H9 (cell line): ENCODE results near the gene LRRC31. TPM values are rescaled to one million over a fixed set of nuclear protein-coding genes. Genes with fewer than 3 reads are reported as not detected.

Experiments used
- DNase-seq: peaks from one replicate; pipeline ENCODE4 v3.0.0-alpha.2; 2017
- H2AFZ ChIP-seq: one replicate; pipeline ENCODE4 v1.6.1; 2013; ENCODE audit warnings: mild to moderate bottlenecking, low read length, control low read depth, moderate library complexity
- H2AK5ac ChIP-seq: 2 replicates; pipeline ENCODE4 v1.6.1; 2013; ENCODE audit warnings: low read length, control low read depth, mixed read lengths; ENCODE audit not compliant: insufficient read length
- H2BK120ac ChIP-seq: one replicate; pipeline ENCODE4 v1.6.1; 2013; ENCODE audit warnings: low read depth, mild to moderate bottlenecking, low read length, control low read depth, inconsistent platforms; ENCODE audit not compliant: poor library complexity, severe bottlenecking
- H2BK12ac ChIP-seq: 2 replicates; pipeline ENCODE4 v1.6.1; 2013; ENCODE audit warnings: low read length, control low read depth, mixed read lengths, low read depth; ENCODE audit not compliant: insufficient read length
- H2BK15ac ChIP-seq: 2 replicates; pipeline ENCODE4 v1.6.1; 2013; ENCODE audit warnings: low read depth, low read length, control low read depth
- H2BK20ac ChIP-seq: one replicate; pipeline ENCODE4 v1.6.1; 2013; ENCODE audit warnings: low read depth, mild to moderate bottlenecking, low read length, control low read depth, inconsistent platforms; ENCODE audit not compliant: poor library complexity, severe bottlenecking
- H2BK5ac ChIP-seq: 2 replicates; pipeline ENCODE4 v1.6.1; 2013; ENCODE audit warnings: low read length, control low read depth, mixed read lengths; ENCODE audit not compliant: insufficient read length
- H3K14ac ChIP-seq: 2 replicates; pipeline ENCODE4 v1.6.1; 2013; ENCODE audit warnings: low read length, control low read depth; ENCODE audit not compliant: insufficient read depth
- H3K18ac ChIP-seq: 2 replicates; pipeline ENCODE4 v1.6.1; 2013; ENCODE audit warnings: low read depth, mild to moderate bottlenecking, mixed read lengths, low read length, control low read depth; ENCODE audit not compliant: insufficient read length
- H3K23ac ChIP-seq: 2 replicates; pipeline ENCODE4 v1.6.1; 2013; ENCODE audit warnings: low read length, control low read depth, mixed read lengths, low read depth; ENCODE audit not compliant: insufficient read length
- H3K23me2 ChIP-seq: 2 replicates; pipeline ENCODE4 v1.6.1; 2013; ENCODE audit warnings: low read depth, mild to moderate bottlenecking, mixed read lengths, low read length, control low read depth; ENCODE audit not compliant: insufficient read length, poor library complexity, severe bottlenecking
- H3K27ac ChIP-seq: 2 replicates; pipeline ENCODE4 v1.5.1; 2013; ENCODE audit warnings: low read length, control low read depth, mixed read lengths, low read depth; ENCODE audit not compliant: insufficient read length
- H3K27me3 ChIP-seq: 2 replicates; pipeline ENCODE4 v1.6.1; 2013; ENCODE audit warnings: low read length, control low read depth, inconsistent platforms; ENCODE audit not compliant: insufficient read depth
- H3K4ac ChIP-seq: 2 replicates; pipeline ENCODE4 v1.6.1; 2013; ENCODE audit warnings: low read depth, mild to moderate bottlenecking, control low read depth, inconsistent platforms, low read length, moderate library complexity
- H3K4me1 ChIP-seq: 2 replicates; pipeline ENCODE4 v1.6.1; 2013; ENCODE audit warnings: low read length, control low read depth, inconsistent platforms; ENCODE audit not compliant: insufficient read depth
- H3K4me2 ChIP-seq: 2 replicates; pipeline ENCODE4 v1.6.1; 2013; ENCODE audit warnings: low read length, control low read depth, mixed read lengths; ENCODE audit not compliant: insufficient read length, insufficient read depth
- H3K56ac ChIP-seq: 2 replicates; pipeline ENCODE4 v1.6.1; 2013; ENCODE audit warnings: low read depth, mild to moderate bottlenecking, mixed read lengths, low read length, control low read depth; ENCODE audit not compliant: insufficient read length
- H3K79me1 ChIP-seq: 2 replicates; pipeline ENCODE4 v1.6.1; 2013; ENCODE audit warnings: low read depth, mild to moderate bottlenecking, moderate library complexity, low read length, control low read depth, inconsistent platforms; ENCODE audit not compliant: insufficient read depth, poor library complexity, severe bottlenecking
- H3K79me2 ChIP-seq: 2 replicates; pipeline ENCODE4 v1.6.1; 2013; ENCODE audit warnings: low read length, control low read depth, inconsistent platforms; ENCODE audit not compliant: insufficient read depth
- H3K9ac ChIP-seq: 2 replicates; pipeline ENCODE4 v1.6.1; 2013; ENCODE audit warnings: low read length, control low read depth, mixed read lengths; ENCODE audit not compliant: insufficient read length; ENCODE audit errors: extremely low read depth
- H3K9me3 ChIP-seq: one replicate; pipeline ENCODE4 v1.6.1; 2013; ENCODE audit warnings: low read depth, low read length, inconsistent platforms; ENCODE audit not compliant: control insufficient read depth
- H3T11ph ChIP-seq: one replicate; pipeline ENCODE4 v1.6.1; 2013; ENCODE audit warnings: mild to moderate bottlenecking, low read length, control low read depth, inconsistent platforms
- H4K20me1 ChIP-seq: one replicate; pipeline ENCODE4 v1.6.1; 2013; ENCODE audit not compliant: control insufficient read depth, insufficient read length, insufficient read depth
- H4K5ac ChIP-seq: 2 replicates; pipeline ENCODE4 v1.6.1; 2013; ENCODE audit warnings: low read depth, mild to moderate bottlenecking, mixed read lengths, low read length, control low read depth; ENCODE audit not compliant: insufficient read length
- H4K8ac ChIP-seq: replicated peaks from 2 replicates; pipeline ENCODE4 v1.6.1; 2013; ENCODE audit warnings: low read length, control low read depth, mixed read lengths, low read depth; ENCODE audit not compliant: insufficient read length
- H4K91ac ChIP-seq: 2 replicates; pipeline ENCODE4 v1.6.1; 2013; ENCODE audit warnings: low read depth, mild to moderate bottlenecking, moderate library complexity, mixed read lengths, low read length, control low read depth; ENCODE audit not compliant: insufficient read length
- H3K27ac Mint-ChIP-seq, 3 experiments: 2 replicates in 2 of 3; 3 replicates in 1 of 3; pipeline ENCODE4 v1.8.0; 2020 to 2021; ENCODE audit warnings: mixed read lengths in 3 of 3, mild to moderate bottlenecking in 1 of 3, moderate library complexity in 1 of 3
- H3K27me3 Mint-ChIP-seq: 2 replicates; pipeline ENCODE4 v1.8.0; 2021; ENCODE audit warnings: low read depth, mild to moderate bottlenecking, moderate library complexity, mixed read lengths
- H3K36me3 Mint-ChIP-seq, 3 experiments: 2 replicates in 2 of 3; 3 replicates in 1 of 3; pipeline ENCODE4 v1.8.0; 2020 to 2021; ENCODE audit warnings: low read depth in 3 of 3, mixed read lengths in 3 of 3; ENCODE audit not compliant: insufficient read depth in 1 of 3
- H3K4me1 Mint-ChIP-seq, 2 experiments: 2 replicates each; pipeline ENCODE4 v1.8.0; 2020; ENCODE audit warnings: mixed read lengths in 2 of 2
- H3K4me3 Mint-ChIP-seq, 2 experiments: 2 replicates in 1 of 2; 3 replicates in 1 of 2; pipeline ENCODE4 v1.8.0; 2020 to 2021; ENCODE audit warnings: mild to moderate bottlenecking in 2 of 2, mixed read lengths in 2 of 2, moderate library complexity in 1 of 2
- H3K9me3 Mint-ChIP-seq, 2 experiments: 2 replicates in 1 of 2; 3 replicates in 1 of 2; pipeline ENCODE4 v1.8.0; 2020; ENCODE audit warnings: mild to moderate bottlenecking in 2 of 2, mixed read lengths in 2 of 2, moderate library complexity in 1 of 2
- WGBS: extraction: QIAGEN DNeasy Blood & Tissue Kit; methylation state at CpG from one replicate; pipeline ENCODE4 v1.1.7; 2013; ENCODE audit warnings: missing lambda C conversion rate, low lambda C conversion rate, mixed read lengths; ENCODE audit not compliant: insufficient read length; ENCODE audit errors: extremely low coverage; 5-methylcytosine and 5-hydroxymethylcytosine counted together
- total RNA-seq: library from RNA; stranded (reverse); gene quantifications from 2 replicates; pipeline ENCODE4 v1.2.1, GENCODE V29; 2021
- TF ChIP-seq, protein P1 (sequence below): fragments of 200-600 bp; sonication (generic); conservative IDR thresholded peaks from 3 replicates; pipeline ENCODE4 v1.8.0; 2021; ENCODE audit warnings: antibody characterized with exemption, mild to moderate bottlenecking

Gene LRRC31
- total RNA-seq, 1 experiment from 2014 or later, result not detected

DNA sequence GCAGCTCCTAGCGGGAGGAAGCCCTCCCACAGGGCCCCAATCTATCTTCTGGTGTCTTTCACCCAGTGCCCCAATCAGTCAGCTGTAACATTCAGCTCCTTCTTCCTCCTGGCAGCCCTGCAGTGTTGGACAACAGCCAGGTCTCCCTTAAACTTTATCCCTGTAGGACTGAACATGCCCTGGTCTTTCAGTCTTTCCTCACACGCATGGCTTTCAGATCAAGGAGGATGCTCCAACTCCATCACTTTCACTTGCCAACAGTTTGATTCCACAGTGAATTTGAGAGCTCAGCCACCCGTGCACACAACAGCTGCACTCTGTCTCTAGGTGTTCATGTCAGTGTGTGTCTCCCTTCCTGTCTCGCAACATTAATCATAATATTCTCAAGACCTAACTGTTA lies 28.6 kb downstream of the LRRC31 start:
- Histone ChIP-seq H2BK5ac (no peak overlapping the region), H3K79me2 (no peaks in the 10 kb centered on the region), H4K91ac (no peak overlapping the region), H2AK5ac (no peak overlapping the region), H4K5ac (no peak overlapping the region), H3K27me3 (no peaks in the 10 kb centered on the region), H2BK12ac (no peak overlapping the region), H2BK20ac (no peak overlapping the region), H3K4me2 (no peak overlapping the region), H3K56ac (no peak overlapping the region), H3K18ac (no peak overlapping the region), H3K9me3 (no peaks in the 10 kb centered on the region), H3K23me2 (no peaks in the 10 kb centered on the region), H3T11ph (no peak overlapping the region), H3K9ac (no peak overlapping the region), H3K79me1 (no peaks in the 10 kb centered on the region), H3K27ac (no peak overlapping the region), H4K20me1 (no peaks in the 10 kb centered on the region), H4K8ac (no peak overlapping the region), H3K4ac (no peak overlapping the region), H3K4me1 (no peaks in the 10 kb centered on the region), H3K14ac (no peak overlapping the region), H2BK15ac (no peak overlapping the region), H3K23ac (no peak overlapping the region), H2BK120ac (no peak overlapping the region), H2AFZ (no peak overlapping the region)
- no peak overlapping the region for H3K4me3 Mint-ChIP-seq
- H3K27ac Mint-ChIP-seq, result no peak overlapping the region
- no peak for DNase-seq
- H3K4me1 Mint-ChIP-seq, result peaks cover 7% of the 10 kb centered on the region in 2 experiments
- H3K36me3 Mint-ChIP-seq, result no peaks in the 10 kb centered on the region
- H3K27me3 Mint-ChIP-seq, result no peaks in the 10 kb centered on the region
- WGBS, result no CpG with 5 or more reads among the region's 4 CpGs
- H3K9me3 Mint-ChIP-seq, result no peaks in the 10 kb centered on the region
- TF ChIP-seq, protein P1, sequence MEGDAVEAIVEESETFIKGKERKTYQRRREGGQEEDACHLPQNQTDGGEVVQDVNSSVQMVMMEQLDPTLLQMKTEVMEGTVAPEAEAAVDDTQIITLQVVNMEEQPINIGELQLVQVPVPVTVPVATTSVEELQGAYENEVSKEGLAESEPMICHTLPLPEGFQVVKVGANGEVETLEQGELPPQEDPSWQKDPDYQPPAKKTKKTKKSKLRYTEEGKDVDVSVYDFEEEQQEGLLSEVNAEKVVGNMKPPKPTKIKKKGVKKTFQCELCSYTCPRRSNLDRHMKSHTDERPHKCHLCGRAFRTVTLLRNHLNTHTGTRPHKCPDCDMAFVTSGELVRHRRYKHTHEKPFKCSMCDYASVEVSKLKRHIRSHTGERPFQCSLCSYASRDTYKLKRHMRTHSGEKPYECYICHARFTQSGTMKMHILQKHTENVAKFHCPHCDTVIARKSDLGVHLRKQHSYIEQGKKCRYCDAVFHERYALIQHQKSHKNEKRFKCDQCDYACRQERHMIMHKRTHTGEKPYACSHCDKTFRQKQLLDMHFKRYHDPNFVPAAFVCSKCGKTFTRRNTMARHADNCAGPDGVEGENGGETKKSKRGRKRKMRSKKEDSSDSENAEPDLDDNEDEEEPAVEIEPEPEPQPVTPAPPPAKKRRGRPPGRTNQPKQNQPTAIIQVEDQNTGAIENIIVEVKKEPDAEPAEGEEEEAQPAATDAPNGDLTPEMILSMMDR, result no peak
